PC-3 (cell line): ENCODE results near the gene DOK7. TPM values are rescaled to one million over a fixed set of nuclear protein-coding genes. Genes with fewer than 3 reads are reported as not detected.

Experiments
- ATAC-seq: fragments of 200-7000 bp; cut with Tn5 transposase; 2 replicates; pipeline ENCODE4 v1.9.1; 2020; ENCODE audit warnings: mild to moderate bottlenecking, moderate library complexity
- BruUV-seq: library from RNA; stranded (reverse); fragments of 400-500 nt; replicated peaks from 2 replicates; lab custom pipeline; 2021; lab: Mats Ljungman, UMichigan
- CTCF ChIA-PET: fragments of 300-600 bp; sonication (Branson Sonifier 250); formaldehyde crosslinking; loops from one replicate; lab custom pipeline; 2022; ENCODE audit warnings: antibody characterized with exemption; lab: Charles Lee
- POLR2A ChIA-PET: fragments of 300-600 bp; sonication (Branson Sonifier 250); formaldehyde crosslinking; loops from one replicate; lab custom pipeline; 2022; ENCODE audit warnings: antibody characterized with exemption; ENCODE audit not compliant: unreplicated experiment; lab: Charles Lee
- DNase-seq: peaks from one replicate; pipeline ENCODE4 v3.0.0-alpha.2; 2015
- H2AFZ ChIP-seq: fragments of 300-600 bp; sonication (generic); 2 replicates; pipeline ENCODE4 v1.6.0; 2016; ENCODE audit warnings: antibody characterized with exemption, low read length
- H3F3A ChIP-seq: fragments of 300-600 bp; sonication (generic); one replicate; pipeline ENCODE4 v1.6.0; 2017; ENCODE audit warnings: antibody characterized with exemption, low read length, control low read depth, mild to moderate bottlenecking; ENCODE audit not compliant: unreplicated experiment
- H3K27ac ChIP-seq: fragments of 300-600 bp; sonication (generic); 2 replicates; pipeline ENCODE4 v1.5.1; 2016; ENCODE audit warnings: mild to moderate bottlenecking, low read length
- H3K27me3 ChIP-seq: fragments of 300-600 bp; sonication (generic); 2 replicates; pipeline ENCODE4 v1.6.1; 2016; ENCODE audit warnings: low read length, mixed read lengths
- H3K36me3 ChIP-seq: fragments of 300-600 bp; sonication (generic); 2 replicates; pipeline ENCODE4 v1.6.1; 2016; ENCODE audit warnings: low read depth, mixed run types, low read length, mixed read lengths
- H3K4me1 ChIP-seq: fragments of 300-600 bp; sonication (generic); 2 replicates; pipeline ENCODE4 v1.5.1; 2016; ENCODE audit warnings: low read length; ENCODE audit not compliant: insufficient read depth
- H3K4me2 ChIP-seq: fragments of 300-600 bp; sonication (generic); 2 replicates; pipeline ENCODE4 v1.6.0; 2016; ENCODE audit warnings: low read length
- H3K4me3 ChIP-seq: fragments of 300-600 bp; sonication (generic); 2 replicates; pipeline ENCODE4 v1.5.1; 2016; ENCODE audit warnings: mild to moderate bottlenecking, low read length, mixed read lengths
- H3K79me2 ChIP-seq: fragments of 300-600 bp; sonication (generic); 2 replicates; pipeline ENCODE4 v1.6.1; 2017; ENCODE audit warnings: low read length, mixed read lengths
- H3K9ac ChIP-seq: fragments of 300-600 bp; sonication (generic); 2 replicates; pipeline ENCODE4 v1.6.0; 2016; ENCODE audit warnings: mild to moderate bottlenecking, low read length
- H3K9me2 ChIP-seq: fragments of 300-600 bp; sonication (generic); replicated peaks from 2 replicates; pipeline ENCODE4 v1.6.1; 2016; ENCODE audit warnings: mixed run types, low read length, mixed read lengths
- H3K9me3 ChIP-seq: fragments of 300-600 bp; sonication (generic); 2 replicates; pipeline ENCODE4 v1.6.1; 2016; ENCODE audit warnings: low read length, mixed read lengths
- H4K20me1 ChIP-seq: fragments of 300-600 bp; sonication (generic); 2 replicates; pipeline ENCODE4 v1.6.1; 2016; ENCODE audit warnings: low read length, mixed read lengths
- EZH2 ChIP-seq: fragments of 300-600 bp; sonication (generic); IDR thresholded peaks from one replicate; pipeline ENCODE4 v1.6.1; 2017; ENCODE audit warnings: antibody characterized with exemption, mild to moderate bottlenecking, low read length; ENCODE audit not compliant: unreplicated experiment
- EZH2phosphoT487 ChIP-seq: fragments of 300-600 bp; sonication (generic); IDR thresholded peaks from 2 replicates; pipeline ENCODE4 v1.6.1; 2018; ENCODE audit warnings: mild to moderate bottlenecking, antibody characterized with exemption, low read length, borderline replicate concordance
- intact Hi-C: fragments of 100-400 bp; cut with micrococcal nuclease; formaldehyde crosslinking; loops from 2 replicates; pipeline ENCODE4 v1.9.0; 2023
- total RNA-seq: library from RNA; depleted of rRNA; stranded (reverse); fragments of >200 nt; gene quantifications from 2 replicates; pipeline ENCODE4 v1.2.3, GENCODE V29; 2014
- TF ChIP-seq, protein P1 (sequence below): fragments of 300-600 bp; sonication (generic); conservative IDR thresholded peaks from 2 replicates; pipeline ENCODE4 v1.5.1; 2017; ENCODE audit warnings: antibody characterized with exemption, low read depth, mild to moderate bottlenecking, low read length

DOK7 gene
- total RNA-seq, 1 experiment from 2014 or later = 2.5 TPM

DNA sequence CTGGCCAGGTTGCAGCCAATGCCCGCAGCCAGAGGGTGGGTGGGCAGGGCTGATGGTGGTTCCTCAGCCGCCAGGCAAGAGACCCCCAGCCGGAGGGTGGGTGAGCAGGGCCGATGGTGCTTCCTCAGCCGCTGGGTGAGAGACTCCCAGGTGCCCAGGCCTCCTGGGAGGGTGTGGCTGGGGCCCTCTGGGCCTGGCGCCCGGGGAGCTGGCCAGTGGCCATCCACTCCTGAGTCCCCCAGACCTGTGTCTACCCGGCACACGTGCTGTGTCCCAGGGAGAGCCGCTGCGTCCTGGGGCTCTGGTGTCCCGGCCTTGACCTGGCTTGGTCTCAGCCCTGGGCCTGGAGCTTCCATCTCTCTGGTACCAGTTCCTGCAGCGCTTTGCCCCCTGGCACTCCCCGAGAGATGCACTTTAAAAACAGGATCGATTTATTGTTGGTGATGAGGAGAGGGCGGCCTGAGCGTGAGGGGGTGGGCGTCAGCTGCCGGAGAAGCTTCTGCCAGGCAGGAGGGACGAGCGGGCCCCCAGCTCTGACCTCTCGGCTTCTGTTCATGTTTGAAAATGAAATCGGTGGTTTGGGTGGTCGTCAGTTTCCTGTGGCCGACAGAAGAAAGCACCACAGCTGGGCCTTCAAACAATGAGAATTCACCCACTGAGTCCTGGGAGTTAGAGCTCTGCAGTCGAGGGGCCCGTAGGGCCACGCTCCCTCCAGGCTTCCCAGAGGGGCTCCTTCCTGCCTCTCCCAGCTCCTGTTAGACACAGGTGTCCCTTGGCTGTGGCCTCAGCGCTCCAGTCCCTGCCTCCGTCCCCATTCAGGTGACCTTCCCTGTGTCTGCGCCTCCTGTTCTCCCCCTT is 6.5 kb downstream of the DOK7 start:
- H3K27ac ChIP-seq = no peak overlapping the region
- H3K79me2 ChIP-seq = no peaks in the 10 kb centered on the region
- H3K9ac ChIP-seq = no peak overlapping the region
- POLR2A ChIA-PET = no interaction called here
- no peak overlapping the region for H2AFZ ChIP-seq
- no peaks in the 10 kb centered on the region for H3K9me2 ChIP-seq
- no peak for DNase-seq
- ATAC-seq = no peak
- no peak overlapping the region for H3K4me3 ChIP-seq
- CTCF ChIA-PET = no interaction called here
- H3K9me3 ChIP-seq = no peaks in the 10 kb centered on the region
- no peaks in the 10 kb centered on the region for H3K27me3 ChIP-seq
- intact Hi-C loops = no loop called here
- BruUV-seq = no TSS peak
- no peaks in the 10 kb centered on the region for H3F3A ChIP-seq
- no peaks in the 10 kb centered on the region for H3K4me1 ChIP-seq
- H4K20me1 ChIP-seq = no peaks in the 10 kb centered on the region
- H3K36me3 ChIP-seq = no peaks in the 10 kb centered on the region
- TF ChIP-seq EZH2 (no peak), EZH2phosphoT487 (no peak)
- TF ChIP-seq, protein P1, sequence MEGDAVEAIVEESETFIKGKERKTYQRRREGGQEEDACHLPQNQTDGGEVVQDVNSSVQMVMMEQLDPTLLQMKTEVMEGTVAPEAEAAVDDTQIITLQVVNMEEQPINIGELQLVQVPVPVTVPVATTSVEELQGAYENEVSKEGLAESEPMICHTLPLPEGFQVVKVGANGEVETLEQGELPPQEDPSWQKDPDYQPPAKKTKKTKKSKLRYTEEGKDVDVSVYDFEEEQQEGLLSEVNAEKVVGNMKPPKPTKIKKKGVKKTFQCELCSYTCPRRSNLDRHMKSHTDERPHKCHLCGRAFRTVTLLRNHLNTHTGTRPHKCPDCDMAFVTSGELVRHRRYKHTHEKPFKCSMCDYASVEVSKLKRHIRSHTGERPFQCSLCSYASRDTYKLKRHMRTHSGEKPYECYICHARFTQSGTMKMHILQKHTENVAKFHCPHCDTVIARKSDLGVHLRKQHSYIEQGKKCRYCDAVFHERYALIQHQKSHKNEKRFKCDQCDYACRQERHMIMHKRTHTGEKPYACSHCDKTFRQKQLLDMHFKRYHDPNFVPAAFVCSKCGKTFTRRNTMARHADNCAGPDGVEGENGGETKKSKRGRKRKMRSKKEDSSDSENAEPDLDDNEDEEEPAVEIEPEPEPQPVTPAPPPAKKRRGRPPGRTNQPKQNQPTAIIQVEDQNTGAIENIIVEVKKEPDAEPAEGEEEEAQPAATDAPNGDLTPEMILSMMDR = no peak
- H3K4me2 ChIP-seq = no peak overlapping the region

DNA sequence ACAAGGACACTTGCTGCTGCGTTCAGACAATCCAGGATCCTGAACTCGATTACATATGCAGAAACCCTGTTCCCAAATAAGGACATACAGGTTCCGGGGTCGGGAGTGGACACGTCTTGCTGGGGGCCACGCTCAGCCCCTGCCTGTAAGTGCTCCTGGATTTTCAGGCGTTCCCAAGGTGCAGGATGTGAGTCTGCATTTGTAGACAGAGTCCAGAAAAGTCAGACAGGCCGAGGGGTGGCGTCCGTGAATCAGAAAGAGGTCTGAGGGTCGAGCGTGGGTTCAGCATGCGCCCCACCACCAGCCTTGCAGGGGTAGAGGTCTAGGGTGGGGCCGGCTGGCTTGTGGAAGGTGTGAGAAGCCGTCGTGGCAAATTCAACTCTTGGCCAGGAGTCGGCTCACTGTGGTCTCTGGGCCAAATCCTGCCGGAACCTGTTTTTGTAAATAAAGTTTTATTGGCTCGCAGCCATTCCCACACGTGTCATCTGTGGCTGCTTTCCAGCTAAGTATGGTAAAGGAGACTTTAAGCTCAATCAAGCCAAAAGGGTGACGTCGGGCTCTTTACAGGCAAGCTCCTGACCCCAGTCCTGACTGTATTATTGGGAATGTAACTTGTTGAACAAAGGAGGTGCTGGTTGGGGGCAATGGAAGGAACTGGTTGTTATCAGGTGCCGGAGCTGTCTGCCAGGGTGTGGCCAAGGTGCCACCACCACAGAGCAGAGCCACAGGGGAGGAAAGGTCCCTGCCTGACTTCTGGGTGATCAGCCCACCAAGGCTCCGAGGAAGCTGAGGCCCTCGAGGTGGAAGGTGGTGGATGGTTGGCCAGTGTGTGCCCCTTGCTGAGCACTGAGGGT is 7.4 kb downstream of the DOK7 start:
- H3K4me1 ChIP-seq = no peaks in the 10 kb centered on the region
- H3F3A ChIP-seq = no peaks in the 10 kb centered on the region
- intact Hi-C loops = no loop called here
- H3K9ac ChIP-seq = no peak overlapping the region
- no peaks in the 10 kb centered on the region for H3K27me3 ChIP-seq
- H3K4me2 ChIP-seq = no peak overlapping the region
- H3K36me3 ChIP-seq = no peaks in the 10 kb centered on the region
- peak; percentile 40 for DNase-seq
- H3K9me2 ChIP-seq = no peaks in the 10 kb centered on the region
- POLR2A ChIA-PET = no interaction called here
- no peak overlapping the region for H3K4me3 ChIP-seq
- no peaks in the 10 kb centered on the region for H3K79me2 ChIP-seq
- H3K9me3 ChIP-seq = no peaks in the 10 kb centered on the region
- TF ChIP-seq, protein P1 = no peak
- no peak for TF ChIP-seq EZH2
- TF ChIP-seq EZH2phosphoT487 = no peak
- H3K27ac ChIP-seq = no peak overlapping the region
- no peak overlapping the region for H2AFZ ChIP-seq
- no TSS peak for BruUV-seq
- CTCF ChIA-PET = no interaction called here
- no peaks in the 10 kb centered on the region for H4K20me1 ChIP-seq
- peak; percentile 43 for ATAC-seq
